SK-N-SH (cell line): ENCODE results near the gene NUDT7. TPM values are rescaled to one million over a fixed set of nuclear protein-coding genes. Genes with fewer than 3 reads are reported as not detected.

Experiments used
- CTCF ChIA-PET: fragments of 300-600, 350-600 bp; formaldehyde crosslinking; extraction: SDS; loops from one replicate; lab custom pipeline; 2021; lab: Yijun Ruan, JAX
- POLR2A ChIA-PET: fragments of 350-600 bp; sonication (Branson Sonifier 250); formaldehyde crosslinking; extraction: SDS; loops from one replicate; lab custom pipeline; 2020; ENCODE audit warnings: antibody characterized with exemption, inconsistent platforms; lab: Yijun Ruan, JAX
- DNase-seq: peaks from one replicate; pipeline ENCODE4 v3.0.0; 2012
- H2AFZ ChIP-seq: fragments of 200-600 bp; sonication (generic); 2 replicates; pipeline ENCODE4 v1.8.1; 2016; ENCODE audit warnings: antibody characterized with exemption, mild to moderate bottlenecking, low read depth
- H3F3A ChIP-seq: fragments of 200-600 bp; sonication (generic); replicated peaks from 2 replicates; pipeline ENCODE3; 2016; ENCODE audit warnings: antibody characterized with exemption, mild to moderate bottlenecking; ENCODE audit not compliant: insufficient read depth
- H3K27ac ChIP-seq, 2 experiments: fragments of 200-500 bp in 1 of 2; fragments of 200-600 bp in 1 of 2; sonication (Bioruptor generic) in 1 of 2; sonication (generic), shearing (Covaris generic) in 1 of 2; 2 replicates each; pipeline versions ENCODE4 v1.5.1 to v1.6.1; 2014 to 2016; ENCODE audit warnings: low read depth in 2 of 2, inconsistent platforms in 1 of 2, low read length in 1 of 2, mild to moderate bottlenecking in 1 of 2, mixed read lengths in 1 of 2
- H3K27me3 ChIP-seq: fragments of 200-600 bp; sonication (generic), shearing (Covaris generic); 2 replicates; pipeline ENCODE4 v1.6.1; 2016; ENCODE audit warnings: mixed run types; ENCODE audit not compliant: insufficient read depth
- H3K36me3 ChIP-seq, 2 experiments: fragments of 200-500 bp in 1 of 2; fragments of 200-600 bp in 1 of 2; sonication (Bioruptor generic) in 1 of 2; sonication (generic) in 1 of 2; replicated peaks in 1 of 2; 2 replicates each; pipeline versions ENCODE3 to v1.5.1; 2014 to 2016; ENCODE audit warnings: low read length in 1 of 2, mild to moderate bottlenecking in 1 of 2; ENCODE audit not compliant: insufficient read depth in 2 of 2, control insufficient read depth in 1 of 2
- H3K4me1 ChIP-seq, 2 experiments: fragments of 200-500 bp in 1 of 2; fragments of 200-600 bp in 1 of 2; sonication (Bioruptor generic) in 1 of 2; sonication (generic), shearing (Covaris generic) in 1 of 2; 2 replicates each; pipeline versions ENCODE4 v1.5.1 to v1.6.1; 2014 to 2016; ENCODE audit warnings: low read depth in 1 of 2, low read length in 1 of 2, mixed run types in 1 of 2; ENCODE audit not compliant: insufficient read depth in 2 of 2, control insufficient read depth in 1 of 2
- H3K4me2 ChIP-seq: fragments of 200-600 bp; sonication (generic), shearing (Covaris generic); 2 replicates; pipeline ENCODE4 v1.6.1; 2017; ENCODE audit warnings: mixed run types
- H3K4me3 ChIP-seq, 2 experiments: fragments of 200-500 bp in 1 of 2; fragments of 200-600 bp in 1 of 2; sonication (Bioruptor generic) in 1 of 2; sonication (generic), shearing (Covaris generic) in 1 of 2; 2 replicates each; pipeline versions ENCODE4 v1.5.1 to v1.8.1; 2014 to 2016; ENCODE audit warnings: low read depth in 2 of 2, inconsistent platforms in 1 of 2, low read length in 1 of 2, mild to moderate bottlenecking in 1 of 2, mixed read lengths in 1 of 2, moderate library complexity in 1 of 2
- H3K79me2 ChIP-seq: fragments of 200-600 bp; sonication (generic); 2 replicates; pipeline ENCODE4 v1.8.1; 2017; ENCODE audit warnings: mild to moderate bottlenecking; ENCODE audit not compliant: insufficient read depth
- H3K9ac ChIP-seq: fragments of 200-600 bp; sonication (generic); 2 replicates; pipeline ENCODE4 v1.6.1; 2017; ENCODE audit warnings: mixed run types
- H3K9me2 ChIP-seq: fragments of 200-600 bp; sonication (generic); 2 replicates; pipeline ENCODE4 v1.6.1; 2017; ENCODE audit warnings: mixed run types
- H3K9me3 ChIP-seq: fragments of 200-600 bp; sonication (generic); 2 replicates; pipeline ENCODE4 v1.6.1; 2017; ENCODE audit warnings: mixed run types, mild to moderate bottlenecking, moderate library complexity
- H4K20me1 ChIP-seq: fragments of 200-600 bp; sonication (generic); 2 replicates; pipeline ENCODE4 v1.6.1; 2017; ENCODE audit warnings: mild to moderate bottlenecking, mixed run types; ENCODE audit not compliant: insufficient read depth
- EP300 ChIP-seq, 2 experiments: IDR thresholded peaks; 2 replicates each; pipeline versions ENCODE4 v1.4.0 to v1.6.1; 2012; ENCODE audit warnings: borderline replicate concordance in 1 of 2, low read depth in 1 of 2, low read length in 1 of 2
- EZH2phosphoT487 ChIP-seq: fragments of 200-600 bp; sonication (generic); IDR thresholded peaks from 2 replicates; pipeline ENCODE4 v1.6.1; 2017; ENCODE audit warnings: low read depth, mixed run types, mild to moderate bottlenecking, antibody characterized with exemption, moderate library complexity, borderline replicate concordance
- FOSL2 ChIP-seq: IDR thresholded peaks from 2 replicates; pipeline ENCODE4 v1.4.0; 2012; ENCODE audit warnings: low read depth, mild to moderate bottlenecking, moderate library complexity, borderline replicate concordance
- FOXM1 ChIP-seq: IDR thresholded peaks from 2 replicates; pipeline ENCODE4 v1.4.0; 2012; ENCODE audit warnings: low read depth, mild to moderate bottlenecking
- GATA2 ChIP-seq: sonication (generic); formaldehyde crosslinking; IDR thresholded peaks from 2 replicates; pipeline ENCODE4 v1.5.0; 2020; ENCODE audit warnings: mild to moderate bottlenecking, missing genetic modification reagents
- IRF3 ChIP-seq: fragments of 150-350 bp; IDR thresholded peaks from 2 replicates; pipeline ENCODE4 v1.6.1; 2016; ENCODE audit warnings: mild to moderate bottlenecking, low read depth, low read length
- JUND ChIP-seq: IDR thresholded peaks from 2 replicates; pipeline ENCODE4 v1.4.0; 2012
- MAX ChIP-seq: IDR thresholded peaks from 2 replicates; pipeline ENCODE4 v1.4.0; 2012; ENCODE audit warnings: low read depth
- MEF2A ChIP-seq: IDR thresholded peaks from 2 replicates; pipeline ENCODE4 v1.4.0; 2012; ENCODE audit warnings: low read depth, borderline replicate concordance
- NFIC ChIP-seq: IDR thresholded peaks from 2 replicates; pipeline ENCODE4 v1.4.0; 2012; ENCODE audit warnings: borderline replicate concordance
- PBX3 ChIP-seq: IDR thresholded peaks from 2 replicates; pipeline ENCODE4; 2012
- RFX5 ChIP-seq: IDR thresholded peaks from 2 replicates; pipeline ENCODE4 v1.6.1; 2012; ENCODE audit warnings: mild to moderate bottlenecking, improper control_type of control experiment, low read length
- RXRA ChIP-seq: IDR thresholded peaks from 2 replicates; pipeline ENCODE4 v1.4.0; 2012; ENCODE audit warnings: low read depth, mild to moderate bottlenecking, borderline replicate concordance
- TCF12 ChIP-seq: IDR thresholded peaks from 2 replicates; pipeline ENCODE4 v1.4.0; 2012
- TEAD4 ChIP-seq: IDR thresholded peaks from 2 replicates; pipeline ENCODE4 v1.4.0; 2012; ENCODE audit warnings: mild to moderate bottlenecking, borderline replicate concordance; ENCODE audit not compliant: insufficient read depth
- USF1 ChIP-seq: IDR thresholded peaks from 2 replicates; pipeline ENCODE4 v1.4.0; 2012; ENCODE audit warnings: low read depth, borderline replicate concordance
- YY1 ChIP-seq: IDR thresholded peaks from 2 replicates; pipeline ENCODE4 v1.4.0; 2012; ENCODE audit warnings: low read depth, mild to moderate bottlenecking
- ZBTB33 ChIP-seq: IDR thresholded peaks from 2 replicates; pipeline ENCODE4 v1.4.0; 2012; ENCODE audit warnings: low read depth, borderline replicate concordance
- WGBS: methylation state at CpG from one replicate; pipeline ENCODE4 v1.1.6; 2017; ENCODE audit warnings: low lambda C conversion rate; 5-methylcytosine and 5-hydroxymethylcytosine counted together
- polyA plus RNA-seq, 3 experiments: library from polyadenylated mRNA; depleted of rRNA; stranded (reverse); fragments of >200 nt; gene quantifications; 2 replicates each; pipeline ENCODE4 v1.2.3, GENCODE V29; 2012

NUDT7 gene
- polyA plus RNA-seq, 1 of the 3 experiments (the other 2 are of a cell fraction), result 11.4 TPM

- no peaks in the 10 kb centered on the region for H3K79me2 ChIP-seq
- H3K4me1 ChIP-seq, result no peaks in the 10 kb centered on the region
- no peak overlapping the region for H3K9ac ChIP-seq
- no peak overlapping the region for H3K4me3 ChIP-seq
- peak; percentile 89 for TF ChIP-seq MEF2A
- TF ChIP-seq MAX, result peak; percentile 14; the same call in 1 of the 2 replicates
- no peak for TF ChIP-seq ZBTB33
- peak; percentile 65; the same call in 1 of the 2 replicates for TF ChIP-seq TEAD4
- peak; percentile 73 for TF ChIP-seq TCF12
- peak; percentile 17; the same call in 1 of the 2 replicates for TF ChIP-seq RXRA
- TF ChIP-seq IRF3, result no peak
- TF ChIP-seq JUND, result peak; percentile 93
- TF ChIP-seq GATA2 (CRISPR knock-in tag), result no peak
- TF ChIP-seq EP300 (IDR thresholded peaks at IDR 0.05; ENCODE audit: borderline replicate concordance in 1 of 2, low read depth in 1 of 2, low read length in 1 of 2), result peak in 1 of 2 experiments; percentile 70; a peak in 2 of 4 replicates
- TF ChIP-seq PBX3, result peak; percentile 87
- peak; percentile 72 for TF ChIP-seq FOXM1
- no peak for TF ChIP-seq RFX5
- TF ChIP-seq NFIC, result peak; percentile 43; the same call in 1 of the 2 replicates
- no peak for TF ChIP-seq USF1
- TF ChIP-seq EZH2phosphoT487, result no peak
- peak; percentile 95 for TF ChIP-seq FOSL2
- no peak for TF ChIP-seq YY1
- H3K4me2 ChIP-seq, result peak overlapping the region; percentile 29
- H3K36me3 ChIP-seq, result no peaks in the 10 kb centered on the region
- H4K20me1 ChIP-seq, result no peaks in the 10 kb centered on the region
- no peaks in the 10 kb centered on the region for H3K9me2 ChIP-seq
- DNase-seq, result no peak
- H3F3A ChIP-seq, result peaks cover 13% of the 10 kb centered on the region
- 22% methylated on average over 9 of the region's 9 CpGs for WGBS
- ChIA-PET POLR2A (no interaction called here), CTCF (interaction anchor here (0.8 to 1.2 kb wide), 3 partner anchors 11 to 319 kb away, joined by 3 read pairs; partner anchors contain the start of gene WWOX)
- no peaks in the 10 kb centered on the region for H3K9me3 ChIP-seq
- H3K27ac ChIP-seq, result peak overlapping the region in 1 of 2 experiments; percentile 74; a peak in 2 of 4 replicates
- no peak overlapping the region for H2AFZ ChIP-seq
- no peaks in the 10 kb centered on the region for H3K27me3 ChIP-seq
These were observed 58.1 kb downstream of the NUDT7 start for GRCh38 chr16:77780378-77780837.
